HG03139 (cell line): ENCODE data around the gene GNG10.
A peak's percentile ranks its signal among the peaks of the same experiment; 100 is the strongest.
"Not testable (repeated sequence)": the region's sequence is repeated elsewhere in the genome, so short reads cannot be mapped to it uniquely, and the experiment has no call there.

Source experiments
- ATAC-seq: cut with Tn5 transposase; IDR thresholded peaks from one replicate; pipeline ENCODE4 v1.9.1; 2021; ENCODE audit not compliant: unreplicated experiment

The GNG10 gene

GRCh38 chr9:111661150-111661801 lies at the start of gene GNG10:
TSS of gene GNG10 (plus strand) at chr9:111661605. CDS start at chr9:111661635, 30 bp downstream.
- peak; percentile 88 for ATAC-seq

DNA sequence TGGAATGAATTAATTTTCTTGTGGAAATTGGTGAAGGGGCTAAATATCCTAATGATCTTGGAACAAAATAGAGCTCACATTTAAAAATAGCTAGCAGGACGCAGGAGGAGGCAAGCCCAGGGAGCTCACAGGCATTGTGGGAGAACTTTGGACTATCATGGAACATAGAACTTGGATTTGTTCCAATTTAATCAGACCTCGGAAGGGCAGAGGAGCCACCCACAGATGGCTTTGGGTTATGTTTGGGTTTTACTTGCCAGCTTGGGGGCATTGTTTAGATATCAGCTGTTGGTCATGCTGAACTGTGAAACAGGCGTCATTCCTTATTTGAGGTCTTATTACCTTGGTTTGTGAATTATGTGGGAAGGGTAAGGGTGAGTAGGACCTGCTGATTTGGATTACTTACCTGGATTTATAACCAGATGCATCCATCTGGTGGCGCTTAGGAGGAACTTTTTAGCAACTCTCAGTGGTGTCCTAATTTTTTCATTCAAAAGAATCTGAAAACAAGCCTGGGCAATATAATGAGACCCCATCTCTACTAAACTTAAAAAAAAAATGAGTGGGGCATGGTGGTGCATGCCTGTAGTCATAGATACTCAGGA lies 47.9 kb upstream of the GNG10 start:
- no peak for ATAC-seq

GRCh38 chr9:111615928-111616327 lies 45.5 kb upstream of the GNG10 start:
- no peak for ATAC-seq

DNA sequence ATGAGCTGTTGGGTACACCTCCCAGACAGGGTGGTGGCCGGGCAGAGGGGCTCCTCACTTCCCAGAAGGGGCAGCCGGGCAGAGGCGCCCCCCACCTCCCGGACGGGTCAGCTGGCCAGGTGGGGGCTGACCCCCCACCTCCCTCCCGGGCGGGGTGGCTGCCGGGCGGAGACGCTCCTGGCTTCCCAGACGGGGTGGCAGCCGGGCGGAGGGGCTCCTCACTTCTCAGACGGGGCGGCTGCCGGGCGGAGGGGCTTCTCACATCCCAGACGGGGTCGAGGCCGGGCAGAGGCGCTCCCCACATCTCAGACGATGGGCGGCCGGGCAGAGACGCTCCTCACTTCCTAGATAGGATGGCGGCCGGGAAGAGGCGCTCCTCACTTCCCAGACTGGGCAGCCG lies 44.1 kb upstream of the GNG10 start:
- not testable (repeated sequence) for ATAC-seq

DNA sequence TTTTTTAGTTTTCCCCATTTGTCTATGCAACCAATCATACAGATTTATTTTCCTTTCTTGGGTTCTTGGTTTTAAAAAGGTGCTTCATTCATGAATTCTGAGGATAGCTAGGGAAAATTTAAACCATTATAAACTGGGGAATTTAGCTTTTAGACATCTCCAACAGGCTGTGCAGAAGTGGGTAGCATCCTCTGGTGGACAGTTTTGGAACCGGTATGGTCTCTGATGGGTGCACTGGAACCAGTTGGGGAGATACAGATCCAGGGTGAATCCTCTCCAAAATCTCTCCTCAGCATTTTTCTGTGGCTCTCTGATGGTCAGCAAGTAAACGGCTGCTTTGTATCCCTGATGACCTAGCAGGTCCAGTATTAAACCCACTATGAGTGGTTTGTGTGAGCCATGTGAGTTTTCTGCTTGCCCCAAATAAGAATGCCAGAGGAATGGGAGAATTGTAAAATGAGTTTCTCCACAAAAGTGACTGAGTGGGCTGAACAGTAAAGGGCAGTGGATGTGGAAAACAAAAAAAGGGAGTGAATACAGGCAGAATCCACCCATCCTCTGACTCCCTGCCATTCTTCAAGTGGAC lies 39.4 kb upstream of the GNG10 start:
- ATAC-seq = no peak

GRCh38 chr9:111622626-111623025 lies 38.8 kb upstream of the GNG10 start:
- no peak for ATAC-seq

- no peak for ATAC-seq
Observed at GRCh38 chr9:111627260-111627963, 34.0 kb upstream of the GNG10 start.

DNA sequence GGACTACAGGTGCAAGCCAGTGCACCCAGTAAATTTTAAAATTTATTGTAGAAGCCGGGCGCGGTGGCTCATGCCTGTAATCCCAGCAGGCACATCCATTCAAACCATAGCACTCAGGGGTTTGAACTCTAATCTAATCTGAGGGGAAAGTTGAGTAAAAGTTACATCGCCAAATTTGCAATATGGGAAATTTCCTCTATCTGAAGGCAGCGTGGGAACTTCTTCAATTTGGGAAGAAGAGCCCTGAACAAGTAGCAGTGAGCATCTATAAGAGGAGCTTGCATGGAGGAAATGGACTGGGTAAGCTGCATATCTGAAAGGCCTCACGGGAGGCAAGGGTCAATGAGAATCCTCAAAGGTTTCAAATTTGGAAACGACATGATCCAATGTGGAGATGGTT lies 33.0 kb upstream of the GNG10 start:
- ATAC-seq = no peak

GRCh38 chr9:111630182-111630963 lies 31.0 kb upstream of the GNG10 start:
- ATAC-seq = peak; percentile 23

GRCh38 chr9:111630964-111631213 lies 30.5 kb upstream of the GNG10 start:
- ATAC-seq = no peak

DNA sequence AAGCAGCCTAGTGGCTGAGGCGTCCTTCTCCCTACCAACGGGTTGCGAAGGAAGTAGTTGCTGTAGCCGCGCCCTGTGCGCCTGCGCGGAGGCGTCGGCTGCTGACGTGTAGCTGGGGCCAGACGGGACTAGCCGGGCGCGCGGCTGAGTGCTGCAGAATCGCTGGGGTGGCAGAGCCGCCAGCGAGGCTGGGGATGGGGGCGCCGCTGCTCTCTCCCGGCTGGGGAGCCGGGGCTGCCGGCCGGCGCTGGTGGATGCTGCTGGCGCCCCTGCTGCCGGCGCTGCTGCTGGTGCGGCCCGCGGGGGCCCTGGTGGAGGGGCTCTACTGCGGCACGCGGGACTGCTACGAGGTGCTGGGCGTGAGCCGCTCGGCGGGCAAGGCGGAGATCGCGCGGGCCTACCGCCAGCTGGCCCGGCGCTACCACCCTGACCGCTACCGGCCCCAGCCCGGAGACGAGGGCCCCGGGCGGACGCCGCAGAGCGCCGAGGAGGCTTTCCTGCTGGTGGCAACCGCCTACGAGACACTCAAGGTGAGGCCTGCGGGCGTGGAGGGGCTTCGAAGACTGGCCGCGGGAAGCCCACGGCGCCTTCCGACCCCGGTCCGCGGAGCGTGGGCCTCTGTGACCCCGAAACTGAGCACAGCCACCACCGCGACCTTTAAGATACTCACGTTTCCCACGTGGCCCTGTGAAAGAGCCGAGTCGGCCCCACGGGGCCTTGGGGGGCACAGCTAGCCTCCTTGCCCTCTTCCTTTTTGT lies 30.0 kb upstream of the GNG10 start, which contains the start of gene DNAJC25:
TSS of gene DNAJC25 (plus strand) at position 121 of the 758 bp plus-strand sequence. CDS start at position 195, 74 bp downstream.
- peak; percentile 98 for ATAC-seq

GRCh38 chr9:111632060-111632459 lies 29.3 kb upstream of the GNG10 start:
- no peak for ATAC-seq

DNA sequence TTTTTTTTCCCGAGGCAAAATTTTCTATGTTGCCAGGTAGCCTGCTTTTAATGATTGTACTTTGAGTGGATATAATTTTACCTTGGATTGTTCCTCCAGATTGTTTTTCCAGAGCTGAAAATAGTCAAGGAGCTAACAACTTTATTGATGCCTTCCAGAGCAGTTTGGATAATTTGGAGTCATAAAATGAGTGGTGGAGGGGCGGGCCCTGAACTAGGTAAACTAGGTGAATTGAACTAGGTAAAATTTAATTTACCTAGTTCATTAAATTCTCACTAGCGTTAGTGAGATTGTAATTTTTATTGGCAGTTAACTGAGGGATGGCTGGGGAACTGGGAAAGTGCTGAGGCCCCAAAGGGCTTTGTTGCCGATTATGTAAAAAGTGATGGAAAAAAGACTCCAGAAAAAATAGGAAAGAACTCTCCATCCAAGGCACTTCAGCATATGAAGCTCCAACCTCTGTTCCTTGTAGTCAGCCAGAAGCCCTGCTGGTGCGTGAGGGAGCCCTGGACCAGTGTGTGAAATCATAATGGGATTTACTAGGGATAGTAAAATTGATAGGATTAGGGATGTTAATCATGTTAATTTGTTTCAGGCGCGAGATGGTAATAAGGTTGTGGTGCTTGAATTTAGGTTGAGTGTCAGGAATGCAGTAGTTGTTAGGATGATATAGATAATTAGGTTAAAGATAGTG lies 28.6 kb upstream of the GNG10 start:
- ATAC-seq = no peak

DNA sequence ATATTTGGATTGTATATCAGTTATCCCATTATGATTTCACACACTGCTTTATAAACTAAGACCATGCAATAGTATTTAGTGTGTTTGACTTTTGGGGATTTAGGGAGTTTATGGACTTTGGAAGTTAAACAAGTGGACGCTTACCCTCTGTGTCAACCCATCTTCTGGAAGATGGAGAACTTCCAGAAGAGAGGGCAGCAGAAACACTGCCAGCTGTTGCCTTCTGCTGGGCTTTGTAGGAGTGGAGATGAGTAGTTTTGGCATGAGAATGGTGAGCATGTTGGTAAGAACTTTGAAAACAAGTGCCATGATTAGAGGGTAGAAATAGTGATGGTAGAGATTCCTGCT lies 28.0 kb upstream of the GNG10 start:
- no peak for ATAC-seq

- no peak for ATAC-seq
Observed at GRCh38 chr9:111634860-111635259, 26.5 kb upstream of the GNG10 start.

DNA sequence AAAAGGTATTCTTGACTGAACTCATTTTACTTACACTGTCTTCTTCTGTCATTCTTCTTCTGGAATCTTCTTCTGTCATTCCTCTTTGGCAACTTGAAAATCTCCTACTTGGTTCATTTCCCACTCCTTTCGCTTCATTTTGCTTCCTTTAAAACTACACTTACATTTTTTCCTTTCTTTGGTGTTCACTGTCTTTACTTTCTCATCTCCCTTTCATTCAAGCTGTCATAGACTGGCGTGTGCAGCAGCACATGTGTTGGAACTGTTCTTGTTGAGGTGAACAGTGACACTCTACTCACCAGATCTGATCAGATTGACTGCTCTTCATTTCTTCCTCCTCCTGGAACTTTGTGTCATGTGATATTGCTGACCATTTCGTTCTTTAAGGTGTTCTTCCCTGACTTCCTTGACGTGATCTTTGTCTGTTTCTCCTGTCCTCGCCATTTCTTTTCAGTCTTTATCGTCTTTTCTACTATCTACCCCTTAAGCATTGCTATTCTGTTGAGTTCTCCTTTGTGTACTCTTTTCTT lies 23.9 kb upstream of the GNG10 start:
- no peak for ATAC-seq

DNA sequence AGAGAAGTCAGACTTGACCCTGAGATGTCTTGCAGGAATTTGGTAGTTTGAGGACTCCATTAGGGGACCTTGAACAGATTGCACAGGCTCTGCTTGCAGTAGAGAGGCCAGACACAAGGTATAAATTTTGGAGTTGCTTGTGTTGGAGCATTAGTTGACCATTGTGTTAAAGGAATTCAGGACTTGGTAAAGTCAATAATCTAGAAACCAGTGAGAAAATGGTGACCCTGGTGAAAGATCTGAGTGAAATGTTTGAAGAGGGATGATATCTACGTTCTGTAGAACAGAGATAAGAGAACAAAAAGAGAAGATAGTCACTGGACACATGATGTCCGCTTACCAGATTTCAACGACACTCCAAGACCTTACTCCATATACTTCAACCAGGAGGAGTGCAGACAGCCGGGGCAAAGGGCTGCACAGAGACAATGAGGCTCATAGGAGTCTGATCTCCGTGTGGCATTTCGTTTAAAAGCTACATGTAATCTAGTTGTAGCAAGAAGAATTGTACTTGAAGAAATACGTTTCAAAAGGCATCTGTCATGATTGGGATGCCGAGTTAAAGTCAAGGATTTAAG lies 17.1 kb upstream of the GNG10 start:
- no peak for ATAC-seq

GRCh38 chr9:111645806-111646205 lies 15.6 kb upstream of the GNG10 start:
- ATAC-seq = no peak

DNA sequence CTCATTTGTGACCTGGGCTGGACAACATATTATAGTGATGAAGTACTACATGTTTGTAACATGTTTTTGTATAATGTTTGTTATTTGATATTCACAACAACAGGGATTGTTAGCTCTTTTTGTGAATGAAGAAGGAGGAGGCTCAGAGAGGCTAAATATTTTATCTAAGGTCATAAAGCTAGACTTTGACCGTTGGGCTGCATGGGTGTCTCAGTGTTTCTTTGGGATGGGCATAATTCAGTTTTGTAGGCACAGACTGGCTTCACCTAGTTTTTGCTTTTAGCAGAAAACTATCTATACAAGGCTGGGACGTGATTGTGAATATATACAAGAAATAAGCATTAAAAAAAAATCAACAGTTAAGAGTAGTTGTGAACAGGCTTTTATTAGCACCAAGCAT lies 15.0 kb upstream of the GNG10 start:
- ATAC-seq = no peak
